Measurements from ENCODE around the gene SHISA9. TPM values are rescaled to one million over a fixed set of nuclear protein-coding genes. Genes with fewer than 3 reads are reported as not detected.

SHISA9 gene
- total and polyA plus RNA-seq, 5 experiments from 2014 or later, result not detected

DNA sequence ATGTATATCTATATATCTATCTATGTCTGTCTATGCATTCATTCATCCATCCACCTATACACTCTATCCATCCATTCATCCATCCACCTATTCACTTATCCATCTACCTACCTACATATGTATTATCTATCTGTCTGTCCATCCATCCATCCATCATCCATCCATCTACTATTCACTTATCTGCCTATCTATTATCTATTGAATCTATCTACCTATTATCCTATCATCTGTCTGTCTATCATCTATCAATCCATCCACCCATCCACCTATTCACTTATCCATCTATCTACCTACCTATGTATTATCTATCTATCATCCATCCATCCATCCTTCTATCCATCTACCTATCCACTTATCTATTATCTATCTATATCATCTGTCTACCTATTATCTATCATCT lies 302.3 kb downstream of the SHISA9 start:
- Mint-ChIP-seq H3K9me3 (peaks cover 0 to 9% (median 0%) of the 10 kb centered on the region in 9 donors), H3K4me1 (no peaks in the 10 kb centered on the region), H3K27me3 (no peaks in the 10 kb centered on the region), H3K4me3 (no peak overlapping the region), H3K27ac (no peak overlapping the region), H3K36me3 (no peaks in the 10 kb centered on the region)
- DNase-seq, result no peak
- POLR2A ChIA-PET, result no interaction called here
- no peak for ATAC-seq

DNA sequence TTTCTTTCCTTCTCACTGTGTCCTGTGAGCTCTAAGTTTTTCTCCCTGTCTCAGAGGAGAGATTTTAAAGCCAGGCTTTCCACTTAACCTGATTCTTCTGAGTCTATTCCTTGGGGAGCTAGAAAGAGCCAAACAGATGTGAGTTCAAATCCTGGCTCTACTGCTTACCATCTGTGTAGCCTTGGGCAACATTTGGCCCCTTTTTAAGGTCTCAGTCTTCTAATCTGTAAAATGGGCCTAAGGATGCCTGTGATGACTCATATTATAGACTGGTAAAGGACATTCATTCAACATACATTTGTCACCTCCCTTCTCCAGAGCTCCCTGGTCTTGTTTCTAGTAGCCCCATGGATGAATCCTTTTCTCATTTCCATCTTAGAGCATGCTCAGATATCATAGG lies 304.0 kb downstream of the SHISA9 start:
- ATAC-seq (no peak), DNase-seq (no peak)
- Mint-ChIP-seq H3K27me3 (no peaks in the 10 kb centered on the region), H3K4me1 (no peaks in the 10 kb centered on the region), H3K36me3 (no peaks in the 10 kb centered on the region), H3K9me3 (peaks cover 0 to 9% (median 0%) of the 10 kb centered on the region in 9 donors), H3K4me3 (no peak overlapping the region), H3K27ac (no peak overlapping the region)
- POLR2A ChIA-PET, result no interaction called here

DNA sequence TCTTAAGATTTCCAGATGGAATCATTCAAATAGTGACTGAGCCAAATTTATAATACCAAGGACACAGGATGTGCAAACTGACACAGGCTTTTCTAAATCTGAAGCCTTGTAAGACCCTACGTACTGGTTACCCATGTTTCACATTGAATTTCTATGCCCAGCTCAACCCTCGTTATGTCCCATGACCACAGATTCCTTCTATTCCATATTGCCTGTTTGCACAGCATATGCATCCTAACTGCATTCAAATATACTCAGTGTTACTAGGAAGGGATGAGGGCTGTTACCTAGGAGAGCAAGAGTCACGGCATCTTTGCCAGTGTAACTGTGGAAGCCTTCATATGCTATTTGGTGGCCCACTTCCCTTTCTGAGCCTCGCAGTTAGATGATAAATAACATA lies 305.2 kb downstream of the SHISA9 start:
- DNase-seq (no peak), ATAC-seq (no peak)
- Mint-ChIP-seq H3K36me3 (no peaks in the 10 kb centered on the region), H3K27ac (no peak overlapping the region), H3K4me3 (no peak overlapping the region), H3K27me3 (no peaks in the 10 kb centered on the region), H3K9me3 (peaks cover 0 to 13% (median 0%) of the 10 kb centered on the region in 9 donors), H3K4me1 (no peaks in the 10 kb centered on the region)
- POLR2A ChIA-PET, result no interaction called here

DNA sequence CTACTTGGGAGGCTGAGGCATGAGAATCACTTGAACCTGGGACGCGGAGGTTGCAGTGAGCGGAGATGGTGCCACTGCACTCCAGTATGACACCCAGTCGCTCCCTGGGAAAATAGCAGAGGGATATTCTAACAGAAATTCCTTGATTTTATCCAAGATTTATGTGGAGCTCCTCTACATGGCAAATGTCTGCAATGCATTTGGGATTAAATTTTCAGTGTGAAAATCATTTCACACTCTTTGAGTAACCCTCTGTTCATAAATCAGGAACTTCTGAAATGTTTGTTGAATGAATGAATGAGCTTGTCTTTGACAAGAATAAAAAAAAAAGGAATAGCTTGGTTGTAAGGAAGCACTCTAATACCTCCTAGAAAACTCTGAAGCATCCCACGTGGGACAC lies 305.8 kb downstream of the SHISA9 start:
- ATAC-seq, result no peak

DNA sequence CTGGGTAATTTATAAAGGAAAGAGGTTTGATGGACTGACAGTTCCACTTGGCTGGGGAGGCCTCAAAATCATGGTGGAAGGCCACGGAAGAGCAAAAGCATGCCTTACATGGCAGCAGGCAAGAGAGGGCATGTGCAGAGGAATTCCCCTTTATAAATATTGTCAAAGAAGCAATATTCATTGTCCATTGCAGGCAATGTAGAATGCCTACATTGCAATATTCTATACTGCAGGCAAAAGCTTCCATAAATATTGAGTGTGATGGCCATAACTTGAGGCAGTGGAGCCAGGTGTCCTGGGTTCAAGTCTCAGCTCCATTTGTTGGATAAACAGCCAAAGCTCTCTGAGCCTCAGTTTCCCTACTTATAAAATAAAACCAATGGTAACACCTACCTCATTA lies 322.3 kb downstream of the SHISA9 start:
- Mint-ChIP-seq H3K4me3 (no peak overlapping the region), H3K27ac (no peak overlapping the region), H3K27me3 (peaks cover under 1 to 12% (median 4%) of the 10 kb centered on the region in 5 donors), H3K4me1 (no peaks in the 10 kb centered on the region), H3K36me3 (peaks cover 0 to 7% (median 0%) of the 10 kb centered on the region in 3 donors), H3K9me3 (peaks cover 0 to 21% (median 7%) of the 10 kb centered on the region in 9 donors)
- ATAC-seq, result no peak
- DNase-seq, result no peak
- POLR2A ChIA-PET, result no interaction called here

More for the DNA sequence above, 305.8 kb downstream of the SHISA9 start:
- no peaks in the 10 kb centered on the region for H3K4me1 Mint-ChIP-seq
- H3K27me3 Mint-ChIP-seq, result no peaks in the 10 kb centered on the region
- no peak overlapping the region for H3K4me3 Mint-ChIP-seq
- DNase-seq, result no peak
- POLR2A ChIA-PET, result no interaction called here
- H3K36me3 Mint-ChIP-seq, result no peaks in the 10 kb centered on the region
- peaks cover 0 to 15% (median 0%) of the 10 kb centered on the region in 9 donors for H3K9me3 Mint-ChIP-seq
- no peak overlapping the region for H3K27ac Mint-ChIP-seq

DNA sequence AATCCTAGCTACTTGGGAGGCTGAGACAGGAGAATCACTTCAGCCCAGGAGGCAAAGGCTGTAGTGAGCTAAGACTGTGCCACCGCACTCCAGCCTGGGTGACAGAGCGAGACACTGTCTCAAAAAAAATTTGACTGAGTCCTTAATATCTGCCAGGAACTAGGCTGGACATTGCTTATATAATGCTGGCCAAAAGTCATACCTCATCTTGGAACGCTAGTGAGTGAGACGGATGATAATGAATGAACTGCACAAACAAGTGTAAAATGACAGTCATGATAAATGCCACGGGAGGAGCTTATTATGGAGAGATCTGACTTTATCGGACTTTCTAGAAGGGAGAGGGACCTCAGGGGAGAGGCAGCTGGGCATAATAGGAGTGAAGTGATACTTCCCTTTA lies 327.6 kb downstream of the SHISA9 start:
- H3K36me3 Mint-ChIP-seq, result peaks cover 0 to 7% (median 0%) of the 10 kb centered on the region in 3 donors
- H3K4me3 Mint-ChIP-seq, result no peak overlapping the region
- H3K9me3 Mint-ChIP-seq, result peaks cover 0 to 33% (median 2%) of the 10 kb centered on the region in 9 donors
- H3K27ac Mint-ChIP-seq, result no peak overlapping the region
- ATAC-seq (no peak), DNase-seq (no peak)
- peaks cover 6 to 28% (median 9%) of the 10 kb centered on the region in 5 donors for H3K27me3 Mint-ChIP-seq
- H3K4me1 Mint-ChIP-seq, result no peaks in the 10 kb centered on the region
- POLR2A ChIA-PET, result no interaction called here

DNA sequence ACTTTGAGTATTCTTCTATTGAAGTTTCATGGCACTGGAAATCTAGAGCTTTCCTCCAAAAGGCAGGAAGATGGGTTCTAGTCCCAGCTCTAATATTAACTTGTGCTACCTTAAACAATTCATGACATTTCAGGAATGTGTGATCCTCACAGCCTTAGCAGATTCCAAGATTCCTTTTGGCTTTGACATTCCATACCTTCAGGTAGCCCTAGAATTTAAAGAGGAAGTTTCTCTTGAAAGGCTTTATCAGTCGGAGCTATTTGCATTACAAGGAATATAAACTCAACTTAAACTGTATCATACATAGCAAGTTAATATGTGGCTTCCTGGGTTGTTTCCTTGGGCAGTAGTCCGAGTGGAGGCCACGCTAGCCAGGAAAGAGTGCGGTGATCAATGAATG lies 330.0 kb downstream of the SHISA9 start:
- POLR2A ChIA-PET, result no interaction called here
- Mint-ChIP-seq H3K4me1 (no peaks in the 10 kb centered on the region), H3K27me3 (peaks cover 1 to 25% (median 10%) of the 10 kb centered on the region in 5 donors), H3K4me3 (no peak overlapping the region), H3K36me3 (peaks cover 0 to 7% (median 0%) of the 10 kb centered on the region in 3 donors), H3K27ac (no peak overlapping the region), H3K9me3 (peaks cover 0 to 33% (median 5%) of the 10 kb centered on the region in 9 donors)
- no peak for DNase-seq
- no peak for ATAC-seq

DNA sequence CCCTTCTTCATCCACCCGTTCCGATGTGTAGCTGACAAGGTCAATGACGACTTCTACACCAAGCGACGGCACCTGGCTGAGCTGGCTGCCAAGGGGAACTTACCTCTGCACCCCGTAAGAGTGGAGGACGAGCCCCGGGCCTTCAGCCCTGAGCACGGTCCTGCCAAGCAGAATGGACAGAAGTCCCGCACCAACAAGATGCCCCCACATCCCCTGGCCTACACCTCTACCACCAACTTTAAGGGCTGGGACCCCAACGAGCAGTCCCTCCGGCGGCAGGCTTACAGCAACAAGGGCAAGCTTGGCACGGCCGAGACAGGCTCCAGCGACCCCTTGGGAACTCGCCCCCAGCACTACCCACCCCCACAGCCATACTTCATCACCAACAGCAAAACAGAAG lies 333.6 kb downstream of the SHISA9 start:
- no peaks in the 10 kb centered on the region for H3K4me1 Mint-ChIP-seq
- DNase-seq (no peak), ATAC-seq (no peak)
- H3K9me3 Mint-ChIP-seq, result peaks cover 0 to 17% (median 8%) of the 10 kb centered on the region in 9 donors
- H3K27ac Mint-ChIP-seq, result no peak overlapping the region
- peaks cover 0 to 9% (median 3%) of the 10 kb centered on the region in 5 donors for H3K27me3 Mint-ChIP-seq
- H3K4me3 Mint-ChIP-seq, result no peak overlapping the region
- POLR2A ChIA-PET, result no interaction called here
- H3K36me3 Mint-ChIP-seq, result no peaks in the 10 kb centered on the region

DNA sequence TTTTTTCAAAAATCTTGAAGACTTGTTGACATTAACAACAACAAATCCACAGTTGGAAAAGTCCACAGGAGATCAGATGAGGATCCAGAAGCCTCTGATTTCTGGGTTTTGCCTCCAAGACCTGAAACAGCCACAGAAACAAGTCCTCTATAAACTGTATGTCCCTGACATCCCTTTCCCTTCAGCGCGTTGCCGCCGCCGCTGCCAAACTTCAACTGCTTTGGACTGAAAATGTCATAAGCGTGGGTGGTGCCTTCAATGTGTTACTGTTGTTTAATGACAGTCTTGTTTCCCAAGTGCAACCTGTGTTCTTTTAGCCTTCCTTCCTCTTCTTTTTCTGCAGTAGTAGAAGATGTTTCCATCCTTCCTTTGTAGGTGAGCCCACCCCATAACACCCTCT lies 334.9 kb downstream of the SHISA9 start:
- no peaks in the 10 kb centered on the region for H3K4me1 Mint-ChIP-seq
- H3K27ac Mint-ChIP-seq, result no peak overlapping the region
- H3K9me3 Mint-ChIP-seq, result peaks cover 0 to 18% (median 8%) of the 10 kb centered on the region in 9 donors
- POLR2A ChIA-PET, result no interaction called here
- no peak for DNase-seq
- H3K27me3 Mint-ChIP-seq, result peaks cover 0 to 3% (median 1%) of the 10 kb centered on the region in 5 donors
- no peak overlapping the region for H3K4me3 Mint-ChIP-seq
- H3K36me3 Mint-ChIP-seq, result no peaks in the 10 kb centered on the region
- no peak for ATAC-seq

DNA sequence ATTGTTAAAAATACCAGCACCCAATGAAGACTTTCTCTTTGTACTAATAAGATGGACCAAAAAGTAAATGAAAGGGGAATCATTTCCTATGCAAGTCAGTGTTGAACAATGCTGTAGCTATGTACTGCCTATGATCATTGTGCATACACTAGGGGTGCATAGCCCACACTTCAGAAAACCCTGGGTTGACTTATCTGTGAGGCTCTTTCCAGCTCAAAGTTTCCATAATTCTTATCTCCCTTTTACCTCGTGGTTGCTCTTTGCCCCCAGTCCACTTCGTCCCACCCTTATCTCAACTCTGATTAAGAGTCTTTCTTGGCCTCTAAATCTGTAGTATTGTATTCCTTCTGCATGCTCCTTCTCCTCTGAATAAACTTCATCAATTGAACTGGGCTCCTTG lies 336.8 kb downstream of the SHISA9 start:
- Mint-ChIP-seq H3K9me3 (peaks cover 0 to 18% (median 8%) of the 10 kb centered on the region in 9 donors), H3K27me3 (peaks cover 0 to 3% (median 1%) of the 10 kb centered on the region in 5 donors), H3K4me1 (no peaks in the 10 kb centered on the region), H3K27ac (no peak overlapping the region), H3K4me3 (no peak overlapping the region), H3K36me3 (no peaks in the 10 kb centered on the region)
- ATAC-seq (no peak), DNase-seq (no peak)
- POLR2A ChIA-PET, result no interaction called here

DNA sequence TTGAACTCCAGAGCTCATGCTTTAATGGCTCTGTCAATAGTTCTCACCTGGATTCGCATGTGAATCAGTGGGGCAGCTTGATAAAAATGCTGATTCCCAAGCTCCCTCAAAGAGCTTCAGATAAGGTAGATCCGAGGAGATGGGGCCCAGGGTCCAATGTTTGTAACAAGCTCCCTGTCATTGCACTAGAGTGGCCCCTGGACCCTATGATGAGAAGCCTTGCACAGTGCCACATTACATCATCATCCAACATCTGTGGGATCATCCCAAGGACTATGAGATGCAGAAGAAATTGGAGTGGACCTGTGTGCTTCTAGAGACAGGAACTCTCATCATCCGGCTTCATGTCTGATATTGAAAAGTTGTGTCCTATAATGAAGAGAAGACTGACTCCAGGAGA lies 340.8 kb downstream of the SHISA9 start:
- H3K36me3 Mint-ChIP-seq, result no peaks in the 10 kb centered on the region
- DNase-seq, result no peak
- peaks cover 0 to 13% (median 2%) of the 10 kb centered on the region in 9 donors for H3K9me3 Mint-ChIP-seq
- POLR2A ChIA-PET, result no interaction called here
- no peak for ATAC-seq
- peaks cover 0 to 2% (median 0%) of the 10 kb centered on the region in 5 donors for H3K27me3 Mint-ChIP-seq
- H3K4me3 Mint-ChIP-seq, result no peak overlapping the region
- no peak overlapping the region for H3K27ac Mint-ChIP-seq
- H3K4me1 Mint-ChIP-seq, result no peaks in the 10 kb centered on the region

DNA sequence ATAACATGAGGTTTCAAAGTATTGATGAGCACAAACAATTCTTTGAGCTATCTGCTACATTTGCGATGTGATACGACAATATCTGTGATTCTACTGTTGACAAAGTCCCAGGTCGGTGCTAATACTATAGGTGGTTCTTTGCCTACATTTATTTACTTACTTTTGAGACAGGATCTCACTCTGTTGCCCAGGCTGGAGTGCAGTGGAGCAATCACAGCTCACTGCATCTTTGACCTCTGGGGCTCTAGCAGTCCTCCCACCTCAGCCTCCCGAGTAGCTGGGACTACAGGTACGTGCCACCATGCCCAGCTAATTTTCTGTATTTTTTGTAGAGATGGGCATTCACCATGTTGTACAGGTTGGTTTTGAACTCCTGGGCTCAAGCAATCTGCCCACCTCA lies 343.4 kb downstream of the SHISA9 start:
- Mint-ChIP-seq H3K4me1 (no peaks in the 10 kb centered on the region), H3K27me3 (peaks cover 0 to 3% (median 0%) of the 10 kb centered on the region in 5 donors), H3K27ac (no peak overlapping the region), H3K36me3 (no peaks in the 10 kb centered on the region), H3K4me3 (no peak overlapping the region), H3K9me3 (peaks cover 0 to 13% (median 0%) of the 10 kb centered on the region in 9 donors)
- no peak for ATAC-seq
- DNase-seq, result no peak
- POLR2A ChIA-PET, result no interaction called here

DNA sequence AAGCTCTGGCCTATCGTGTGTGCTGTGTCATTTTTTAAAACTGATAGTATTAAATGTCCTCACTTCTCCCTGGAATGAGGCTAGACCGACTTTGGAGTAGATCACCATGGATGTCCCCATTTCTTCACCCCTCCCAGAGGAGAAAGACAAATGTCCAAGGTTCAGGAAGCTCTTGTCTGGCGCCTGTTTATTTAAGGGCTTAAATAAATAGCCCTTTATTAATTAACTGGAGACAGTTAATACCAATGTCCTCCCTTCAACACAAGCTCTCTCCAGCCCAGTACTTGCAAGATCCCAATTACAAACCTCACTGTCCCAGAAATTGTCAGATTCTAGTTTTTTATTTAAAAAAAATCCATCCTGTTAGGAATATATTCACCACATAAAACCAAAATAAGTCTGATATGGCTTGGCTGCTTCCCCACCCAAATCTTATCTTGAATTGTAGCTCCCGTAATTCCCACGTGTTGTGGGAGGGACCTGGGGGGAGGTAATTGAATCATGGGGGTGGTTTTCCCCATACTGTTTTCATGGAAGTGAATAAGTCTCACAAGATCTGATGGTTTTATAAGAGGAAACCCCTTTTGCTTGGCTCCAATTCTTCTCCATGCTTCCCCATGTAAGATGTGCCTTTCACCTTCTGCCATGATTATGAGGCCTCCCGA lies 344.4 kb downstream of the SHISA9 start:
- H3K36me3 Mint-ChIP-seq, result no peaks in the 10 kb centered on the region
- ATAC-seq, result no peak
- peaks cover 0 to 8% (median 0%) of the 10 kb centered on the region in 5 donors for H3K27me3 Mint-ChIP-seq
- POLR2A ChIA-PET, result no interaction called here
- H3K27ac Mint-ChIP-seq, result no peak overlapping the region
- no peaks in the 10 kb centered on the region for H3K4me1 Mint-ChIP-seq
- no peak for DNase-seq
- peaks cover 0 to 6% (median 0%) of the 10 kb centered on the region in 9 donors for H3K9me3 Mint-ChIP-seq
- H3K4me3 Mint-ChIP-seq, result no peak overlapping the region
